GM19351 (cell line): ENCODE measurements around the gene TRPM8.
"Not testable (repeated sequence)": the region's sequence is repeated elsewhere in the genome, so short reads cannot be mapped to it uniquely, and the experiment has no call there.

ENCODE experiments used
- ATAC-seq: cut with Tn5 transposase; IDR thresholded peaks from one replicate; pipeline ENCODE4 v1.9.1; 2021; ENCODE audit warnings: mild to moderate bottlenecking, moderate library complexity; ENCODE audit not compliant: unreplicated experiment

TRPM8 gene

DNA sequence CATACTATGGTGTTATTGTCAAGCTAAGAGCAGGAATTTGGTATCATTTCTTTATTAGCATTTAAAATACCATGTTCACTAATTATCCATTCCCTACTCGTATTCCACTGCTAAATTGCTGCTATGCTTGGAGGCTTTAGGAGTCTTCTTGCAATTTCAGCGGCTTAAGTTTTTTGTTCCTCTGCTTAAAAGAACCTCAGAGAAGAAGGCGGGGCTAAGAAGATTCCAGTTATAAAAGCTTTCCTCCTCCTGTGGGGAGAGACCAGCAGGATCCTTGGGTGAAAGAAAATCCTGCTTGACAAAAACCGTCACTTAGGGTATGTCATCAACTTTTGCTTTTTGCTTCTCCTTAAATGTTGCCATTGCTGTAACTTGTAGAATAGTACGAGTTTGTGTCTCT is at the start of gene TRPM8:
Gene TRPM8, plus strand, starts transcription at position 258 of the 400 bp plus-strand sequence. CDS start 9,165 bp downstream, outside the sequence.
- no peak for ATAC-seq

GRCh38 chr2:233867993-233868532 is 49.1 kb upstream of the TRPM8 start, which contains the start of gene MSL3B:
MSL3B (minus strand) TSS chr2:233868386.
- ATAC-seq, result peak; percentile 75

- ATAC-seq, result no peak
These were observed 45.7 kb upstream of the TRPM8 start for GRCh38 chr2:233871432-233871831.

- ATAC-seq, result not testable (repeated sequence)
These were observed 45.0 kb upstream of the TRPM8 start for GRCh38 chr2:233872125-233872524.

DNA sequence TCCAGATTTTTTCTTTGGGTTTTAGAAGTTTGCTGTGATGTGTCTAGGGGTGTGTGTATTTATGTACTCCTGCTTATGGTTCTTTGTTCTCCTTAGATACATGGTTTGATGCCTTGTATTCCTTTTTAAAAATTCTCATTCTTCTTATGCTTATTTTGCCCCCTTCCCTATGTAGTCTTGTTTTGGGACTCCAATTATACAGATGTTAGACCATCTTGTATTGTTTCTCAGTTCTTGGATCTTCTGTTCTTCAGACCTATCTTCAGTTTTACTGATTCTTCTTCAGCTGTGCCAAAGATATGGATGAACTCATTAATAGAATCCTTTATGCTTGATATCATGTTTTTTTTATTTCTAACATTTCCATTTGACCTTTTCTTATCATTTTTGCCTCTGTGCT is 34.8 kb upstream of the TRPM8 start:
- no peak for ATAC-seq

GRCh38 chr2:233892793-233893192 is 24.4 kb upstream of the TRPM8 start:
- no peak for ATAC-seq

- not testable (repeated sequence) for ATAC-seq
These were observed 20.9 kb upstream of the TRPM8 start for GRCh38 chr2:233896253-233896652.

- ATAC-seq, result no peak
These were observed 15.8 kb upstream of the TRPM8 start for GRCh38 chr2:233901367-233901766.

- ATAC-seq, result no peak
These were observed 15.3 kb upstream of the TRPM8 start for GRCh38 chr2:233901884-233902283.

DNA sequence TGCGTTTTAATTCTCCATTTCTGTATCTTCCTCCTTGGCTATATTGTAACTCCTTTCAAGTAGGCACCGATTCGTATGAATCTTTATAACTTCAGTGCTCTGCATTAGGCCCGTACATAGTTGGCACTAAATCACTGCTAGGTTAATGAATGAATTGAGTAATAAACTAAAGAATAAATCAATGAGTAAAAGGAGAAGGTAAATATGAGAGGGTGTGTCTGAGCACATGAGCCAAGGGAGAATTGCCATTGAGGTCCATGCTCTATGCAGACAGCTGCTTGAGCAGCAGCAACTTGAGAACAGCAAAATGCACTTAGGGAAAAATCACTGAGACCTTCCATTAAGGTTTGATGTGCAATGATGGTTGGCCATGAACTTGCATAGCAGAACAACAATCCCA is 11.2 kb upstream of the TRPM8 start:
- ATAC-seq, result no peak

GRCh38 chr2:233907627-233908026 is 9.5 kb upstream of the TRPM8 start:
- ATAC-seq, result no peak

- ATAC-seq, result no peak
These were observed 4.3 kb upstream of the TRPM8 start for GRCh38 chr2:233912691-233913423.

DNA sequence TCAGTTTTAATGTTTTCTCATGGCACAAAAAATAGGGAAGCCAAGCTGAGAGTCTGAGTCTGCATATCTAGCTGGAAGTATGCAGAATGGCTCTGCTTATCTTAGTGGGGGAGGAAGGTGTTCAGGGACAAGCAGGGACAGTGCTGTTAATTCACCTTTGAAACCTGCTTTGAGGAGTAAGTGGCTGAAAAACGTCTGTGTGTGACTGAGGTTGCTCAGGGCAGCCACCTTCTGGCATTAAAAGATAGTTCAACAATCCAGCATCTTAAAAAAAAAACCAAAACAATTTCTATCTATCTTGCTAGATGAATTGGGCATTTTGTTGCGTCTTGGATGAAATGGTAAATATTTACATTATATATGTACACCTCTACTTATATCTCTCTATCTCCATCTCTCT is 2.0 kb upstream of the TRPM8 start:
- no peak for ATAC-seq

- no peak for ATAC-seq
These were observed 2.1 kb downstream of the TRPM8 start for GRCh38 chr2:233919319-233919718.

- ATAC-seq, result no peak
These were observed 2.8 kb downstream of the TRPM8 start for GRCh38 chr2:233919938-233920337.

DNA sequence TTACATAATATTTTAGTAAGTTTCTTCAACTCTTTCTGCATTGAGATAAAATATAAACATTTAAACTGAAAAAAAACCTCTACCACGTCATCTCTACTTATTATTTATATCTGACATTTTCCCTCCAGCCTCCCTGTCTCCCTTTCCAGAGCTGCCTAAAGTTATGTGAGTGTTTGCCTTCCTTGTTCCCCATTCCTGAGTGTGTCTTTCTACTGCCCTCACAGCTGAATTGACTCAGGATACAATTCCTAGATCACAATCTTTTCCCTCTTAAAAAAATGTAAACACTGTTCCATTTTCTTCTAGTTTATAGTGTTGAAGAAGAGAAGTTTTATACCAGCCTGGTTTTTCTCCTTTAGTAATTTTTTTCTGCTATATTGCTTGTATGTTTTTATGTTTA is 5.3 kb downstream of the TRPM8 start:
- ATAC-seq, result no peak

GRCh38 chr2:233925402-233925801 is 8.2 kb downstream of the TRPM8 start:
- no peak for ATAC-seq

DNA sequence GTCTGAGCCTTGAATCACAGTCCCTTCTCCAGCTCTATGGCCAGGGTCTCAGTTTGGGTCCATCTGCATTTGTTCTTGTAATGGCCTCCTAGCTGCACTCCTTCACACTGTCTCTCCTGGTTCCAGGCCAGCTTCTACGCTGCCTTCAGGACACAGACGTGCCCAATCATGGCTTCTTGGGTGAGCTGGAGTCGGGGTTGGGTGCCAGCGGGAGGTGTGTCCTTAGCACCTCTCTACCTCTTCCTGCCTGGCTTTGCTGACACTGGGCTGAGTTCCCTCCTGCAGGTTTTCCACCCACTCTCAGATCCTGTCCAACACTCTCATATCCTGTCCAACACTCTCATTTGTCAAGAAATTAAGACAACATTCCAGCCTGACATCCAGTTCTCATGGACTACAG is 9.6 kb downstream of the TRPM8 start:
- ATAC-seq, result no peak

DNA sequence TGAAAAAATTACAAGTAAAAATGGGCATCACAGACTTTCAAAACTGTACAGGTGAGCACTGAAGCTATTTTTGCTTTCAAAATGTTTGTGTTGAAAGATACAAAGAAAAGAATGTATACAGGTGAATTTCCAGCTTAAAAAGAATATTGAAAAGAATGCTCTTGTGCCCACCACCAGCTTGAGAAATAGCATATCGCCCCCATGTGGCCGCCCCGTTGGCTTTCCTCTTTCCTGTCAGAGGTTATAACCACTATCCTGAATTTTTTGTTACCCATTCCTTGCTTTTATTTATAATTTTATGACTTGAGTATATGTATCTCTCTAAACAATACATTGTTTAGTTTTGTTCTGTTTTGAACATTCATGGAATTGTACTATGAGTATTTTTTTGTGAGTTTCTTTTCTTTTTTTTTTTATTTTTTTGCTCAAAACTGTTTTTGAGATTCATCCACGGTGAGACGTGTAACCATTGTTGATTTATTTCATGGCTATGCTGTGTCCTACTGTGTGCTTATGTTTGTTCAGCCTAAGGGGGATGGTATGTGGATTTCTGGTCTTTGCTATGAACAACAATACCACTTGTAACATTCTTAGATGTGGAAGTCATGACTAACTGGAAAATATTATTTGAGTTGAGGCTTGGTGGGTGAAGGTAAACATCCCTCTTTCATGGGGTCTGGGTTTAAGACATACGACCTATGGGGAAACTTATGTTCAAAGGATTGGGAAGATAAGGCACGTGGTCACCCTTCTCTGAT is 11.6 kb downstream of the TRPM8 start:
- no peak for ATAC-seq

- ATAC-seq, result no peak
These were observed 12.3 kb downstream of the TRPM8 start for GRCh38 chr2:233929352-233930022.

DNA sequence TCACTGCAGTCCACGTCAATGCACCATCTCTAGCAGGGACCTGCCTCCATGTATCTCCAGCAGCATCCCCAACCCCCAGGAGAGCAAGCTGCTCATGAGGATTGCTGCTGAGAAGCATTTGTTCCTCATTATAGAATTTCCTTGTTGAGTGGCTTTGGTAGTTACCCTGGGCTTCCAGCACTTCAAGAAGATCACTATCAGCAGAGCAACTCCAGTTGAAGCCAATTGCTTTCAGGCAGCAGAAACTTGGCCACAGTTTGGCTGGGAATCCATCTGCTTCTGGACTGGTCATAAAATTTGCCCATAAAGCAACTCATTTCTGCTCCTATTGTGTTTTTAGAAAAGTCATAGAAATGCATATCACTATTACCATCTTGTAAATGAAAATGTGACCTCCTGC is 17.4 kb downstream of the TRPM8 start:
- no peak for ATAC-seq
